ENCODE measurements around the gene HERPUD1.
"Not testable (repeated sequence)": the region's sequence is repeated elsewhere in the genome, so short reads cannot be mapped to it uniquely, and the experiment has no call there.

The HERPUD1 gene

GRCh38 chr16:56983211-56983751 is 51.3 kb downstream of the HERPUD1 start:
- DNase-seq: no peak

GRCh38 chr16:56984639-56985038 is 52.7 kb downstream of the HERPUD1 start:
- no peak for DNase-seq

GRCh38 chr16:56985288-56985961 is 53.5 kb downstream of the HERPUD1 start:
- DNase-seq: no peak

- DNase-seq: no peak
Observed at GRCh38 chr16:56985962-56986360, 54.0 kb downstream of the HERPUD1 start.

GRCh38 chr16:56986361-56986760 is 54.4 kb downstream of the HERPUD1 start:
- DNase-seq: no peak

GRCh38 chr16:56986908-56987307 is 55.0 kb downstream of the HERPUD1 start:
- not testable (repeated sequence) for DNase-seq

- no peak for DNase-seq
Observed at GRCh38 chr16:56987692-56988091, 55.8 kb downstream of the HERPUD1 start.

- DNase-seq: no peak
Observed at GRCh38 chr16:56988161-56988947, 56.4 kb downstream of the HERPUD1 start.

- peak; percentile 91 for DNase-seq
Observed at GRCh38 chr16:56988948-56989945, 57.3 kb downstream of the HERPUD1 start, which contains the start of gene NLRC5. Gene NLRC5, plus strand, starts transcription at chr16:56989557. Its CDS starts 31,156 bp downstream, at chr16:57020713.

- DNase-seq: no peak
Observed at GRCh38 chr16:56989988-56990387, 58.0 kb downstream of the HERPUD1 start.

- no peak for DNase-seq
Observed at GRCh38 chr16:56990407-56991286, 58.7 kb downstream of the HERPUD1 start.

- DNase-seq: not testable (repeated sequence)
Observed at GRCh38 chr16:56992431-56992830, 60.5 kb downstream of the HERPUD1 start.

- DNase-seq: no peak
Observed at GRCh38 chr16:56993204-56993603, 61.3 kb downstream of the HERPUD1 start.

GRCh38 chr16:56994311-56994710 is 62.4 kb downstream of the HERPUD1 start:
- DNase-seq: no peak

Measured in CD4-positive, alpha-beta T cell treated with Interleukin-15 for 1 hour (primary cell).